Breast epithelium (tissue), 3 donors: ENCODE measurements around the gene RHBDF2.

Experiments used
- POLR2A ChIP-seq: fragments of 450-650 bp; IDR thresholded peaks from one replicate; pipeline ENCODE4 v1.6.1; 2016; ENCODE audit warnings: antibody characterized with exemption, mild to moderate bottlenecking, moderate library complexity
- POLR2AphosphoS5 ChIP-seq, 3 donors: sonication (generic); formaldehyde crosslinking; IDR thresholded peaks; one replicate each; pipeline ENCODE4 v1.6.1; 2017; ENCODE audit warnings: antibody characterized with exemption in 3 of 3
- TF ChIP-seq, protein P1 (sequence below), 3 donors: fragments of 450-650 bp; IDR thresholded peaks; one replicate each; pipeline ENCODE4 v1.5.1; 2016 to 2017; ENCODE audit warnings: antibody characterized with exemption in 3 of 3, mild to moderate bottlenecking in 3 of 3, moderate library complexity in 3 of 3

DNA sequence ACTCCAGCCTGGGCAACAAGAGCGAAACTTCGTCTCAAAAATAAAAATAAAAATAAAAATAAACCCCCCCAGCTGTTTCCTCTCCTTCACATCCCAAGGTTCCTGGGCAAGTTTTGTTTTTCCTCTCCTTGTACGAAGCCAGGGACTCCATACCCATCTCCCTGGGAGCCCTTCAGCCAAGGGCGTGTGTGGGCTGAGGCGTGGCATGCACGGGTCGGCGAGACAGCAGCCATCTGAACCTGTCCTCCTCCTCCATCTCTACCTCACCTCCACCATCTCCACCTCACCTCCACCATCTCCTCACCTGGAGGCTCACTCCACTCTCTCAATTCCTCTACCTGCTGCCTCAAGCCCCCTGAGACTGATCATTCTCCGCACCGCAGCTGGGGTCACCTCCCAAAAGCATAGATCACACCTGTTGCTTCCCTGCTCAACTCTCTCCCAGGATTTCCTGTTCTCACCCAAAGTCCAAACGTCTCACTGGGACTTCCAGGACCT is 16.9 kb downstream of the RHBDF2 start:
- TF ChIP-seq, protein P1, sequence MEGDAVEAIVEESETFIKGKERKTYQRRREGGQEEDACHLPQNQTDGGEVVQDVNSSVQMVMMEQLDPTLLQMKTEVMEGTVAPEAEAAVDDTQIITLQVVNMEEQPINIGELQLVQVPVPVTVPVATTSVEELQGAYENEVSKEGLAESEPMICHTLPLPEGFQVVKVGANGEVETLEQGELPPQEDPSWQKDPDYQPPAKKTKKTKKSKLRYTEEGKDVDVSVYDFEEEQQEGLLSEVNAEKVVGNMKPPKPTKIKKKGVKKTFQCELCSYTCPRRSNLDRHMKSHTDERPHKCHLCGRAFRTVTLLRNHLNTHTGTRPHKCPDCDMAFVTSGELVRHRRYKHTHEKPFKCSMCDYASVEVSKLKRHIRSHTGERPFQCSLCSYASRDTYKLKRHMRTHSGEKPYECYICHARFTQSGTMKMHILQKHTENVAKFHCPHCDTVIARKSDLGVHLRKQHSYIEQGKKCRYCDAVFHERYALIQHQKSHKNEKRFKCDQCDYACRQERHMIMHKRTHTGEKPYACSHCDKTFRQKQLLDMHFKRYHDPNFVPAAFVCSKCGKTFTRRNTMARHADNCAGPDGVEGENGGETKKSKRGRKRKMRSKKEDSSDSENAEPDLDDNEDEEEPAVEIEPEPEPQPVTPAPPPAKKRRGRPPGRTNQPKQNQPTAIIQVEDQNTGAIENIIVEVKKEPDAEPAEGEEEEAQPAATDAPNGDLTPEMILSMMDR (IDR thresholded peaks at IDR 0.05) = no peak
- no peak for TF ChIP-seq POLR2A
- TF ChIP-seq POLR2AphosphoS5 (IDR thresholded peaks at IDR 0.05) = no peak
